NB4 (cell line): ENCODE measurements around the gene IREB2.

ENCODE experiments used
- DNase-seq: peaks from one replicate; pipeline ENCODE4 v3.0.0; 2010; ENCODE audit warnings: low read depth
- H3K4me3 ChIP-seq: one replicate; pipeline ENCODE4 v1.5.1; 2011; ENCODE audit warnings: mild to moderate bottlenecking, low read depth, low read length, moderate library complexity
- MYC ChIP-seq: IDR thresholded peaks from 2 replicates; pipeline ENCODE4 v1.6.1; 2011; ENCODE audit warnings: low read depth, low read length
- POLR2A ChIP-seq: IDR thresholded peaks from 2 replicates; pipeline ENCODE4 v1.6.1; 2011; ENCODE audit warnings: mild to moderate bottlenecking; ENCODE audit not compliant: insufficient read length; ENCODE audit errors: extremely low read depth
- TF ChIP-seq, protein P1 (sequence below): IDR thresholded peaks from 2 replicates; pipeline ENCODE4 v1.6.1; 2011; ENCODE audit warnings: low read depth, low read length
- TF ChIP-seq, protein P2 (sequence below): IDR thresholded peaks from one replicate; pipeline ENCODE4 v1.5.1; 2012; ENCODE audit warnings: low read depth, low read length

Gene IREB2

DNA sequence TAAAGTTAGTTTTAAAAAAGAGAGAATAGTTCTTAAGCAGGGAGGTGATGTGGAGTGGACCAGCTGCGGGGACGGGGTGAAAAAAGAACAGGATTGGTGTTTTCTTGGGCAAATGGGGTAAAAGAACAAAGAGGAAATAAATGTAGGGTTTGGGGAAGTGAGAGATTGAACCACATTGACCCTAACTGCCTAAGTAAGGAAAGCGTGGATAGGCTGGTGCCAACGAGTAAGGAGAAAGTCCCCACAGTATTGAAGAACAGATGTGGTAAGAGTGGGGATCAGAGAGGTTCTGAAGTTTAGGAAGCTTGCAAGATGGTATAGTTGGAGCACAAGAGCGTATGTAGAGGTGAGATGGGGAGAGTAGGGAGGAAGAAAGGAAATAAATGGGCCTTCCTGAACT, 17.0 kb downstream of the IREB2 start:
- H3K4me3 ChIP-seq: no peak overlapping the region
- DNase-seq: peak; percentile 86
- no peak for TF ChIP-seq MYC
- TF ChIP-seq, protein P1, sequence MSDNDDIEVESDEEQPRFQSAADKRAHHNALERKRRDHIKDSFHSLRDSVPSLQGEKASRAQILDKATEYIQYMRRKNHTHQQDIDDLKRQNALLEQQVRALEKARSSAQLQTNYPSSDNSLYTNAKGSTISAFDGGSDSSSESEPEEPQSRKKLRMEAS: 0 out of 2 replicates have a peak, but pooled peaks have one; percentile 20

DNA sequence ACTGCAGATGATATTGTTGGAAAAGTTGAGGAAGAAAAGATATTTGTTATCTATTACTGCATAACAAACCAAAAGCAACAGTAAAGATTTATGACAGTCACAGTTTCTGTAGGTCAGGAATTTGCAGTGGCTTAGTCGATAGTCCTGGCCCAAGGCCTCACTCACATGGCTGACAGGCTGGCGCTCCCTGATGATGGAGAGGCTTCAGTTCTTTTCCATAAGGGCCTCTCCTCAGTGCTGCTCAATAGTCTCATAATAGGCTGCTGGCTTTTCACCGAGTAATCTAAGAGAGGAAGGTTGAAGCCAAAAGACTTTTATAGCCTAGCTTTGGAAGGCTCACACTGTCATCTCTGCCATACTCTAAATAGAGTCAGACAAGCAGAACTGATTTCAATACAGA, 17.7 kb downstream of the IREB2 start:
- H3K4me3 ChIP-seq: no peak overlapping the region
- TF ChIP-seq, protein P2, sequence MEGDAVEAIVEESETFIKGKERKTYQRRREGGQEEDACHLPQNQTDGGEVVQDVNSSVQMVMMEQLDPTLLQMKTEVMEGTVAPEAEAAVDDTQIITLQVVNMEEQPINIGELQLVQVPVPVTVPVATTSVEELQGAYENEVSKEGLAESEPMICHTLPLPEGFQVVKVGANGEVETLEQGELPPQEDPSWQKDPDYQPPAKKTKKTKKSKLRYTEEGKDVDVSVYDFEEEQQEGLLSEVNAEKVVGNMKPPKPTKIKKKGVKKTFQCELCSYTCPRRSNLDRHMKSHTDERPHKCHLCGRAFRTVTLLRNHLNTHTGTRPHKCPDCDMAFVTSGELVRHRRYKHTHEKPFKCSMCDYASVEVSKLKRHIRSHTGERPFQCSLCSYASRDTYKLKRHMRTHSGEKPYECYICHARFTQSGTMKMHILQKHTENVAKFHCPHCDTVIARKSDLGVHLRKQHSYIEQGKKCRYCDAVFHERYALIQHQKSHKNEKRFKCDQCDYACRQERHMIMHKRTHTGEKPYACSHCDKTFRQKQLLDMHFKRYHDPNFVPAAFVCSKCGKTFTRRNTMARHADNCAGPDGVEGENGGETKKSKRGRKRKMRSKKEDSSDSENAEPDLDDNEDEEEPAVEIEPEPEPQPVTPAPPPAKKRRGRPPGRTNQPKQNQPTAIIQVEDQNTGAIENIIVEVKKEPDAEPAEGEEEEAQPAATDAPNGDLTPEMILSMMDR: no peak
- TF ChIP-seq MYC: no peak
- DNase-seq: no peak

DNA sequence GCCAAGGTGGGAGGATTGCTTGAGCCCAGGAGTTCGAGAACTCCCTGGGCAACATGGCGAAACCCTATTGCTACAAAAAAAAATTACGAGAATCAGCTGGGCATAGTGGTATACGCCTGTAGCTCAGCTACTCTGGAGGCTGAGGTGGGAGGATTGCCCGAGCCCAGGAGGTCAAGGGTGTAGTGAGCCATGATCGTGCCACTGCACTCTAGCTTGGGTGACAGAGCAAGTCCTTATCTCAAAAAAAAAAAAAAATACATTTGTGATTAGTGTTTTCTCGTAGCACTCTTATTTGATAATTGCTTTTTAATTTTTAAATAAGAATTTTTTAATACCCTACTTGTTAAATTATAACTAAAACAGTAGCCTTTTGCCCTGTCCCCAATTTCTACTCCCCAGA, 18.4 kb downstream of the IREB2 start:
- DNase-seq: no peak
- TF ChIP-seq, protein P2: no peak
- TF ChIP-seq MYC: no peak
- TF ChIP-seq, protein P1: no peak
- no peak for TF ChIP-seq POLR2A
- no peak overlapping the region for H3K4me3 ChIP-seq

DNA sequence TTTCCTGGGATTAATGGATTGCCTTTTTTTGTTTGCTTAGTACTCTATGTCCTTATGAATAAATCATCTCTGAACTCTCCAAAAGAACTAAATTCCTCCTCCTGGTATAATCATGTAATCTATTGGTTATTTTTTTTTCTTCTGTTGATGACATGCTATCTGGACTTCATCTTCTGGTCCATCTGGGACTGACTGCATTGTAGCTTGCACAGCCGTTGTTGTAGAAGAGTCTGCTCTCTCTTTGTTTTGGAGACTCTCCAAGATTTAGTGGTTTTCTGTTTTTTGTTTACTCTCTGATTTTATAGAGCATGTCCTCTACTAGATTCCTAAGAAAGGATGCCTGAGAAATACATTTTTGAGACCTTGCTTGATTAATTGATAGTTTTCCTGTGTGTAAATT, 19.1 kb downstream of the IREB2 start:
- no peak overlapping the region for H3K4me3 ChIP-seq
- DNase-seq: no peak

DNA sequence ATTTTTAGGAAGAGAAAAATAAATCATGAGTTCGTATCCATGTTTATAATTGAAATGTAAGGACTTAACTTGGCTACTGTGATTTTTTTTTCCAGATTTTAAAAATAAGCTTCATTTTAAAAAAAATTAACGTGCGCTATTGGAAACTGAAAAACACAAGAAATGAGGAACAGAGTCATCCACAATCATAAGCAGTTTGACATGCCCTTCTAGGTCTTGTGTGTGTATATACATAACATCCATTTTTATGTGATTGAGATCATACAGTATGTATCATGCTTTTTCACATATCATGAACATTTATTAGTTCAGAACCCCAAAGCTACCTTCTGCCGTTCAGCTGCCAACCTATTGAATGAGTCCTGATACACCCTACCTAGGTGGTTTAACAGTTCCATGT, 22.7 kb downstream of the IREB2 start:
- H3K4me3 ChIP-seq: no peak overlapping the region
- TF ChIP-seq, protein P2: no peak
- TF ChIP-seq, protein P1: no peak
- TF ChIP-seq MYC (no peak), POLR2A (no peak)
- DNase-seq: no peak

More for the DNA sequence above, 19.1 kb downstream of the IREB2 start:
- TF ChIP-seq, protein P2: no peak

DNA sequence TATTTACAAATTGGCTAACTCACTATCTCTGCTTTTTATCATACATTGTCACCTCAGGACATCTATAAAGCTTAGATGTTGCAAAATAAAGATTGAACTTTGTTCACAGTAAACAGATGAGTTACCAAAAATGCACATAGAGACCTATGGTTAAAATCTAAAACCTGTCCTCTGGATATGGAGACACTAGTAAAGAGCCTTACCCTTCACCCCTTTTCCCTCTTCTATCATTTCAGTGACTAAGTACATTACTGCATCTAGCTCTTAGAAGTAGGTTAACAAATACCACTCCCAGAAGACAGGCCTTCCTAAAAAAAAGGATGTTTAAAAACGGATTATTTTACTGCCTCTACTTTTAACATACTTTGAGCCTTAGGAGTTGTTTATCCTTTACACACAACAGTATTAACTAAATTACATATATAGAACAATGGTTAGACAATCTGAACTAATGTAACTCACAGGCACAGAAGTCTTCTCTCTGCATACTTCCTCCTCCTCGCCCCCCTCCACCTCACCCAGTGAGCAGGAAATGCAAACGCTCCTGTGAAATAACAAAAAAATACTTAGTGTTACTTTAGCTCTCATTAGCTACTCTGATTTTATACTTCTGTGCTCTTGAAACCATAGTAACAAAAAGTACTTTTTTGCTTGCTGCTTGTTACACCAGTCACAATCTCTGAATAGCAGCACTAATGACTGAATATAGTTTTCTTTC, 23.3 kb downstream of the IREB2 start:
- H3K4me3 ChIP-seq: no peak overlapping the region
- TF ChIP-seq, protein P1: no peak
- no peak for TF ChIP-seq MYC
- no peak for TF ChIP-seq POLR2A
- TF ChIP-seq, protein P2: no peak
- no peak for DNase-seq
